Measurements from ENCODE around the gene MINPP1.
"Not testable (repeated sequence)": the region's sequence is repeated elsewhere in the genome, so short reads cannot be mapped to it uniquely, and the experiment has no call there.

The MINPP1 gene

GRCh38 chr10:87504640-87505365, at the start of gene MINPP1:
Gene MINPP1 (plus strand): TSS chr10:87504893. CDS start chr10:87504916, 23 bp downstream.
- TF ChIP-seq CTCF (IDR thresholded peaks at IDR 0.05; ENCODE audit: extremely low read depth, missing control alignments): no peak
- peak; percentile 88 for DNase-seq (ENCODE audit: low spot score)

GRCh38 chr10:87456586-87457220, 48.0 kb upstream of the MINPP1 start:
- not testable (repeated sequence) for DNase-seq (ENCODE audit: low spot score)

GRCh38 chr10:87461751-87462150, 42.9 kb upstream of the MINPP1 start:
- not testable (repeated sequence) for DNase-seq (ENCODE audit: low spot score)

- not testable (repeated sequence) for DNase-seq (ENCODE audit: low spot score)
Measured at GRCh38 chr10:87466849-87467248, 37.8 kb upstream of the MINPP1 start.

- not testable (repeated sequence) for DNase-seq (ENCODE audit: low spot score)
Measured at GRCh38 chr10:87488733-87489132, 16.0 kb upstream of the MINPP1 start.

- not testable (repeated sequence) for DNase-seq (ENCODE audit: low spot score)
Measured at GRCh38 chr10:87490285-87490684, 14.4 kb upstream of the MINPP1 start.

GRCh38 chr10:87492450-87492849, 12.2 kb upstream of the MINPP1 start:
- not testable (repeated sequence) for DNase-seq (ENCODE audit: low spot score)

GRCh38 chr10:87495446-87495845, 9.2 kb upstream of the MINPP1 start:
- DNase-seq (ENCODE audit: low spot score): not testable (repeated sequence)

- not testable (repeated sequence) for DNase-seq (ENCODE audit: low spot score)
Measured at GRCh38 chr10:87497386-87497785, 7.3 kb upstream of the MINPP1 start.

GRCh38 chr10:87498106-87498789, 6.4 kb upstream of the MINPP1 start:
- DNase-seq (ENCODE audit: low spot score): not testable (repeated sequence)

- TF ChIP-seq CTCF (IDR thresholded peaks at IDR 0.05; ENCODE audit: extremely low read depth, missing control alignments): no peak
- no peak for DNase-seq (ENCODE audit: low spot score)
Measured at GRCh38 chr10:87500646-87501048, 4.0 kb upstream of the MINPP1 start.

GRCh38 chr10:87503401-87503800, 1.3 kb upstream of the MINPP1 start:
- no peak for TF ChIP-seq CTCF (IDR thresholded peaks at IDR 0.05; ENCODE audit: extremely low read depth, missing control alignments)
- DNase-seq (ENCODE audit: low spot score): no peak

All from GM20000 (cell line).